Trophoblast cell (in vitro differentiated cells and primary cell): ENCODE results near the gene IGF1.

Experiments used
- DNase-seq, 2 donors: peaks; one replicate each; pipeline ENCODE4 v3.0.0-alpha.2; 2016
- H2AFZ ChIP-seq: 2 replicates; pipeline ENCODE4 v1.6.1; 2013; ENCODE audit warnings: low read length, moderate library complexity, mild to moderate bottlenecking; ENCODE audit not compliant: insufficient read depth, poor library complexity
- H2AK5ac ChIP-seq: 2 replicates; pipeline ENCODE4 v1.6.1; 2013; ENCODE audit warnings: mild to moderate bottlenecking, low read length
- H2BK120ac ChIP-seq: 2 replicates; pipeline ENCODE4 v1.6.1; 2013; ENCODE audit warnings: low read length, mild to moderate bottlenecking, moderate library complexity; ENCODE audit not compliant: insufficient read depth, poor library complexity
- H2BK12ac ChIP-seq: 2 replicates; pipeline ENCODE4 v1.6.1; 2013; ENCODE audit warnings: mild to moderate bottlenecking, low read length, moderate library complexity
- H2BK5ac ChIP-seq: 2 replicates; pipeline ENCODE4 v1.6.1; 2013; ENCODE audit warnings: low read length, low read depth, moderate library complexity, mild to moderate bottlenecking; ENCODE audit not compliant: poor library complexity
- H3K14ac ChIP-seq: 2 replicates; pipeline ENCODE4 v1.6.1; 2013; ENCODE audit warnings: mild to moderate bottlenecking, low read length
- H3K18ac ChIP-seq: 2 replicates; pipeline ENCODE4 v1.6.1; 2013; ENCODE audit warnings: mild to moderate bottlenecking, low read length
- H3K23ac ChIP-seq: 2 replicates; pipeline ENCODE4 v1.6.1; 2013; ENCODE audit warnings: low read length
- H3K27ac ChIP-seq: 2 replicates; pipeline ENCODE4 v1.5.1; 2013; ENCODE audit warnings: low read depth, mild to moderate bottlenecking, inconsistent platforms, low read length, moderate library complexity
- H3K27me3 ChIP-seq: 2 replicates; pipeline ENCODE4 v1.6.1; 2013; ENCODE audit warnings: inconsistent platforms, mild to moderate bottlenecking, low read length, moderate library complexity; ENCODE audit not compliant: insufficient read depth
- H3K36me3 ChIP-seq, 2 experiments: 1 replicate in 1 of 2; 2 replicates in 1 of 2; pipeline ENCODE4 v1.6.1; 2013; ENCODE audit warnings: low read length in 2 of 2, mild to moderate bottlenecking in 2 of 2, moderate library complexity in 1 of 2; ENCODE audit not compliant: insufficient read depth in 2 of 2, control insufficient read depth in 1 of 2
- H3K4ac ChIP-seq: 2 replicates; pipeline ENCODE4 v1.6.1; 2013; ENCODE audit warnings: low read depth, mild to moderate bottlenecking, low read length, moderate library complexity
- H3K4me1 ChIP-seq, 2 experiments: 1 replicate in 1 of 2; 2 replicates in 1 of 2; pipeline ENCODE4 v1.6.1; 2013; ENCODE audit warnings: low read length in 2 of 2, mild to moderate bottlenecking in 2 of 2, moderate library complexity in 1 of 2; ENCODE audit not compliant: insufficient read depth in 2 of 2, control insufficient read depth in 1 of 2
- H3K4me2 ChIP-seq: 2 replicates; pipeline ENCODE4 v1.6.1; 2013; ENCODE audit warnings: inconsistent platforms, mild to moderate bottlenecking, low read length, moderate library complexity
- H3K4me3 ChIP-seq: 2 replicates; pipeline ENCODE4 v1.5.1; 2013; ENCODE audit warnings: mild to moderate bottlenecking, low read depth, low read length, inconsistent platforms
- H3K79me1 ChIP-seq: one replicate; pipeline ENCODE4 v1.6.1; 2013; ENCODE audit warnings: low read length
- H3K79me2 ChIP-seq: 2 replicates; pipeline ENCODE4 v1.6.1; 2013; ENCODE audit warnings: low read length, mild to moderate bottlenecking; ENCODE audit not compliant: control insufficient read depth, insufficient read depth, poor library complexity
- H3K9ac ChIP-seq: 2 replicates; pipeline ENCODE4 v1.6.1; 2013; ENCODE audit warnings: mild to moderate bottlenecking, low read length
- H3K9me3 ChIP-seq: 2 replicates; pipeline ENCODE4 v1.6.1; 2013; ENCODE audit warnings: low read depth, mild to moderate bottlenecking, control low read depth, inconsistent platforms, low read length; ENCODE audit not compliant: insufficient read depth
- H4K12ac ChIP-seq: 2 replicates; pipeline ENCODE4 v1.6.1; 2013; ENCODE audit warnings: low read depth, mild to moderate bottlenecking, low read length, moderate library complexity
- H4K8ac ChIP-seq: 2 replicates; pipeline ENCODE4 v1.6.1; 2013; ENCODE audit warnings: low read depth, mild to moderate bottlenecking, low read length, moderate library complexity
- H4K91ac ChIP-seq: one replicate; pipeline ENCODE4 v1.6.1; 2013; ENCODE audit warnings: low read depth, mild to moderate bottlenecking, low read length, moderate library complexity
- WGBS: extraction: QIAGEN DNeasy Blood & Tissue Kit; methylation state at CpG from one replicate; pipeline ENCODE4 v1.1.7; 2013; ENCODE audit warnings: missing lambda C conversion rate; ENCODE audit not compliant: insufficient read length, insufficient coverage; ENCODE audit errors: extremely low coverage; 5-methylcytosine and 5-hydroxymethylcytosine counted together

IGF1 gene

GRCh38 chr12:102426599-102427542 is 53.5 kb downstream of the IGF1 start:
- Histone ChIP-seq H3K4me1 (no peaks in the 10 kb centered on the region), H2AK5ac (no peak overlapping the region), H3K79me1 (no peaks in the 10 kb centered on the region), H3K27ac (no peak overlapping the region), H3K14ac (no peak overlapping the region), H3K4ac (no peak overlapping the region), H3K9me3 (no peaks in the 10 kb centered on the region), H2BK120ac (no peak overlapping the region), H2BK5ac (no peak overlapping the region), H3K36me3 (no peaks in the 10 kb centered on the region), H4K12ac (no peak overlapping the region), H2AFZ (no peak overlapping the region), H3K4me3 (no peak overlapping the region), H3K23ac (no peak overlapping the region), H3K79me2 (no peaks in the 10 kb centered on the region), H3K4me2 (no peak overlapping the region), H3K9ac (no peak overlapping the region), H4K91ac (no peak overlapping the region), H3K27me3 (no peaks in the 10 kb centered on the region), H4K8ac (no peak overlapping the region), H3K18ac (no peak overlapping the region), H2BK12ac (no peak overlapping the region)
- WGBS, result no CpG with 5 or more reads among the region's 8 CpGs
- DNase-seq, result no peak

GRCh38 chr12:102425109-102426039 is 55.0 kb downstream of the IGF1 start:
- H4K91ac ChIP-seq, result no peak overlapping the region
- H2BK12ac ChIP-seq, result no peak overlapping the region
- H2BK5ac ChIP-seq, result no peak overlapping the region
- H2AFZ ChIP-seq, result no peak overlapping the region
- no peaks in the 10 kb centered on the region for H3K27me3 ChIP-seq
- no peak overlapping the region for H3K18ac ChIP-seq
- H4K8ac ChIP-seq, result no peak overlapping the region
- no peak overlapping the region for H3K4ac ChIP-seq
- H2BK120ac ChIP-seq, result no peak overlapping the region
- H3K79me2 ChIP-seq, result no peaks in the 10 kb centered on the region
- H3K14ac ChIP-seq, result no peak overlapping the region
- H3K9me3 ChIP-seq, result peaks cover 2% of the 10 kb centered on the region
- DNase-seq, result no peak
- no peak overlapping the region for H4K12ac ChIP-seq
- H3K9ac ChIP-seq, result no peak overlapping the region
- no peak overlapping the region for H2AK5ac ChIP-seq
- no peak overlapping the region for H3K27ac ChIP-seq
- no peaks in the 10 kb centered on the region for H3K79me1 ChIP-seq
- H3K23ac ChIP-seq, result no peak overlapping the region
- H3K4me1 ChIP-seq, result no peaks in the 10 kb centered on the region
- H3K4me2 ChIP-seq, result no peak overlapping the region
- WGBS, result no CpG with 5 or more reads among the region's 5 CpGs
- no peaks in the 10 kb centered on the region for H3K36me3 ChIP-seq
- H3K4me3 ChIP-seq, result no peak overlapping the region

DNA sequence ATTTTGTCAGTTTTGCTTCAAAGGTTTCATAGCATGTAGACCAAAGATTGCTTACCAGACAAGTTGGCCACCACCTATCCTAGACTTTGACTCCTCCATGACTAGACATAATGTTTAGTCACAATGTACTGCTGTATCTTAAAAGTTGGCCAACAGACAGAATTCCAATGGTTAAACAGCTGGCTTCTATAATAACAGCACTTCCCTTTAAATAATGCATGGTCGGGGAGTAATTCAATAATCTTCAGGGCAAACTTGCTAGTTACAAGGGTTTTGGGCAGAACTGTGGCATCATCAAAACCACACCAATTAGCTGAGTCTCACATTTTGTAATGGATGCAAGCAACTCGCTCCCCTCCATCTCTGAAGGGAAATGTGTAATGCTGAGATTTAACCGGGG is 56.9 kb downstream of the IGF1 start:
- H3K9me3 ChIP-seq, result peaks cover 2% of the 10 kb centered on the region
- H3K4me3 ChIP-seq, result no peak overlapping the region
- H2BK120ac ChIP-seq, result no peak overlapping the region
- no CpG with 5 or more reads among the region's 3 CpGs for WGBS
- H3K79me2 ChIP-seq, result no peaks in the 10 kb centered on the region
- no peaks in the 10 kb centered on the region for H3K36me3 ChIP-seq
- no peak overlapping the region for H3K23ac ChIP-seq
- no peak overlapping the region for H4K8ac ChIP-seq
- no peak overlapping the region for H4K91ac ChIP-seq
- H3K4me1 ChIP-seq, result no peaks in the 10 kb centered on the region
- H3K9ac ChIP-seq, result no peak overlapping the region
- no peak overlapping the region for H3K14ac ChIP-seq
- H2BK12ac ChIP-seq, result no peak overlapping the region
- no peaks in the 10 kb centered on the region for H3K79me1 ChIP-seq
- H3K4me2 ChIP-seq, result no peak overlapping the region
- no peak overlapping the region for H2BK5ac ChIP-seq
- no peaks in the 10 kb centered on the region for H3K27me3 ChIP-seq
- H4K12ac ChIP-seq, result no peak overlapping the region
- no peak overlapping the region for H3K4ac ChIP-seq
- no peak overlapping the region for H2AFZ ChIP-seq
- H3K18ac ChIP-seq, result no peak overlapping the region
- H2AK5ac ChIP-seq, result no peak overlapping the region
- H3K27ac ChIP-seq, result no peak overlapping the region
- DNase-seq, result no peak

DNA sequence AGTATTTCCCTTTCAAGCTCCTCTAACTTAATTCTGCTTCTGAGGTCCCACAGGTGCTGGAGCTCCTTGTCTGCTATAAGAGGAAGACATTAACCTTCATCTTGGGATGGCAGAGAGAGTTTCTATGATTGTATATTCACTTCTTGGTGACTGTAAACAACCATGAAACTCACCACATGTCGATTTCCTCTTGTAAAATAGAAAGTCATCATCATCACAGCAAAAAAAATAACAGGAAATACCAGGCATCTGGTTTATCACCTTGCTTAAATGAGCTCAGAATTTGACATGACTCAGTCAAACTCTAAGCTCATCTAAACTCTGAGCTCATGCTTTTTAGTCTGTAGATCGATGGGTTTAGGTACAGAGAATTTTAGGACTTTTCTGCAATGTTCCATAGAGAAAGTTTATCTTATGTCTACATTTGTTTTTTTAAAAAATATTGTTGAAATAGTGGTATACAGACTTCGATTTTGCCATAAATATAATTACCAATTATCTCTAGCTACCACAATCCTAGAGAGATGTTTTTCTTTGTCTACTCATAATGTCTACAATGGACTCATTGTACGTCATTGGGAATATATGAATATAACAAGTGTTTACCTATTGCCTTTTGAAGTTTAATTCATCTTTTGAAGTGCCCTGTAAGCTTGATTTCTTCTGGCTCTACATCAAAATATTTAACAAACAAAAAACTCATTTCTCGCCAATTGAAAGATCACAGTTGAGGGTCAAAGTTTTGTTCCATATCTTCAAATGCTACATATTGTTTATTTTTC is 58.4 kb downstream of the IGF1 start:
- Histone ChIP-seq H3K4me1 (no peaks in the 10 kb centered on the region), H3K23ac (no peak overlapping the region), H3K9ac (no peak overlapping the region), H3K27ac (no peak overlapping the region), H4K8ac (no peak overlapping the region), H2AFZ (no peak overlapping the region), H3K79me1 (no peaks in the 10 kb centered on the region), H3K14ac (no peak overlapping the region), H3K4me2 (no peak overlapping the region), H4K12ac (no peak overlapping the region), H3K4me3 (no peak overlapping the region), H3K4ac (no peak overlapping the region), H3K36me3 (no peaks in the 10 kb centered on the region), H2AK5ac (no peak overlapping the region), H3K27me3 (no peaks in the 10 kb centered on the region), H3K79me2 (no peaks in the 10 kb centered on the region), H2BK12ac (no peak overlapping the region), H2BK5ac (no peak overlapping the region), H4K91ac (no peak overlapping the region), H3K18ac (no peak overlapping the region), H2BK120ac (no peak overlapping the region), H3K9me3 (peaks cover 2% of the 10 kb centered on the region)
- WGBS, result no CpG with 5 or more reads among the region's 5 CpGs
- DNase-seq, result no peak
